HG03442 (cell line): Measurements from ENCODE around the gene PPP2R5C.

Experiments
- ATAC-seq: cut with Tn5 transposase; IDR thresholded peaks from one replicate; pipeline ENCODE4 v1.9.1; 2021; ENCODE audit warnings: mild to moderate bottlenecking, moderate library complexity; ENCODE audit not compliant: unreplicated experiment

PPP2R5C gene

GRCh38 chr14:101909371-101910096, 148.0 kb downstream of the PPP2R5C start:
- no peak for ATAC-seq

- no peak for ATAC-seq
These were observed 151.3 kb downstream of the PPP2R5C start for GRCh38 chr14:101912841-101913240.

- ATAC-seq: no peak
These were observed 152.6 kb downstream of the PPP2R5C start for GRCh38 chr14:101914083-101914482.

- no peak for ATAC-seq
These were observed 154.6 kb downstream of the PPP2R5C start for GRCh38 chr14:101915871-101916815.

GRCh38 chr14:101916816-101917412, 155.4 kb downstream of the PPP2R5C start:
- no peak for ATAC-seq

GRCh38 chr14:101917413-101918017, 156.0 kb downstream of the PPP2R5C start:
- ATAC-seq: no peak

- no peak for ATAC-seq
These were observed 156.8 kb downstream of the PPP2R5C start for GRCh38 chr14:101918065-101918989.

GRCh38 chr14:101920271-101920670, 158.8 kb downstream of the PPP2R5C start:
- no peak for ATAC-seq

GRCh38 chr14:101922866-101923265, 161.4 kb downstream of the PPP2R5C start:
- no peak for ATAC-seq

GRCh38 chr14:101925152-101925551, 163.6 kb downstream of the PPP2R5C start:
- no peak for ATAC-seq

- ATAC-seq: no peak
These were observed 164.6 kb downstream of the PPP2R5C start for GRCh38 chr14:101926085-101926484.

GRCh38 chr14:101926620-101927019, 165.1 kb downstream of the PPP2R5C start:
- no peak for ATAC-seq

- ATAC-seq: no peak
These were observed 166.3 kb downstream of the PPP2R5C start for GRCh38 chr14:101927859-101928258.

- ATAC-seq: no peak
These were observed 166.9 kb downstream of the PPP2R5C start for GRCh38 chr14:101928415-101928841.

- ATAC-seq: no peak
These were observed 167.6 kb downstream of the PPP2R5C start for GRCh38 chr14:101929096-101929495.

GRCh38 chr14:101929946-101930345, 168.4 kb downstream of the PPP2R5C start:
- ATAC-seq: no peak

GRCh38 chr14:101932673-101933072, 171.2 kb downstream of the PPP2R5C start:
- ATAC-seq: no peak

- ATAC-seq: no peak
These were observed 171.7 kb downstream of the PPP2R5C start for GRCh38 chr14:101933209-101933608.

- no peak for ATAC-seq
These were observed 173.2 kb downstream of the PPP2R5C start for GRCh38 chr14:101934601-101935150.
